ENCODE measurements around the gene HOXB3. TPM values are rescaled to one million over a fixed set of nuclear protein-coding genes. Genes with fewer than 3 reads are reported as not detected.

The HOXB3 gene
- total RNA-seq, 8 experiments from 2014 or later = 20.6 to 111 (median 52.1) TPM

DNA sequence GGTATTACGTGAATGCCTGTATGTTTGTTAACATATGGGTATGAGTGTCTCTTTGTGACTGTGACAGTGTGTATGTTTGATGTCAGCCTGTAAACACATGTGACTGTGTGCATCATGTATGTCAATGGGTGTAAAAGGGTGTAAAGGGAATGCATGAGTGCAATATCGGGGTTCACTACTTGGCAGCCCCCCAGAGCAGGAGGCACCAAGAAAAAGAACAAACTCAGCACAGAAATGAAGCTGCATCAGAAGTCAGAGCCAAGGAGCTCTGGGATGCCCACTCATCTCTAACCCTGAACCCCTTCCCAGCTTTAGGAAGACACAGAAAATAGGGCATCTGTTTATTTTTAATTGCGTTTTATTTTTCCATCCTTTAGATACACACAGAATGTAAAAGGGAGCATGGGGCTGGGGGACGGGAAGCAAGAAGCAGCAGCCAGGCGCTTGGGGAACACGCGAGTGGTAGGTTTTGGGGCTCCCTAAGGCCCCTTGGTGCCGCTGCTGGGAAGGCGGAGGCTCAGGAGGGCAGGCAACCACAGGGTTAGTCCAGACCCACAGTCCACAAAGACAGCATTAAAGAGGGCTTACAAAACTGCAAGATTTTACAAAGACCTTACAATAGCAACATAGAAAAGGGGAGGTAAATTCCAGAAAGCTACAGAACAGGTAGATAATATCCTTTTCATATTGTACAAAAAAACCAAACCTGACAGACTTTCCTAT, 17.0 kb upstream of the HOXB3 start:
- in situ Hi-C loops (cut with MboI; ENCODE audit: low pct_unique_long_range_greater_than_20kb in 2 of 9, low sequenced_read_pairs in 9 of 9, unreplicated experiment in 9 of 9) = no loop called here
- WGBS, 10 experiments = 79 to 100% (median 86%) methylated on average over 1 to 7 of the region's 9 CpGs
- Histone ChIP-seq H3K4me1 (replicated peaks in 1 of 2) (peaks cover 36 to 62% of the 10 kb centered on the region in 2 donors), H3K27ac (no peak overlapping the region), H3K4me3 (no peak overlapping the region)
- no peak for ATAC-seq (replicated peaks in 6 of 8)

- ATAC-seq (replicated peaks in 6 of 8) = no peak
- peak overlapping the region in 1 of 2 donors; percentile 30 for H3K27ac ChIP-seq
- H3K4me1 ChIP-seq (replicated peaks in 1 of 2) = peaks cover 44 to 70% of the 10 kb centered on the region in 2 donors
- in situ Hi-C loops (cut with MboI; ENCODE audit: low pct_unique_long_range_greater_than_20kb in 2 of 9, low sequenced_read_pairs in 9 of 9, unreplicated experiment in 9 of 9) = no loop called here
- H3K4me3 ChIP-seq = no peak overlapping the region
- 36 to 81% (median 59%) methylated on average over 5 to 23 of the region's 41 CpGs for WGBS, 10 experiments
Measured at GRCh38 chr17:48605991-48606891, 16.2 kb upstream of the HOXB3 start.

GRCh38 chr17:48605409-48605919, 15.4 kb upstream of the HOXB3 start:
- Histone ChIP-seq H3K4me3 (no peak overlapping the region), H3K27ac (peak overlapping the region in 1 of 2 donors; percentile 21), H3K4me1 (replicated peaks in 1 of 2) (peaks cover 52 to 78% of the 10 kb centered on the region in 2 donors)
- in situ Hi-C loops (cut with MboI; ENCODE audit: low pct_unique_long_range_greater_than_20kb in 2 of 9, low sequenced_read_pairs in 9 of 9, unreplicated experiment in 9 of 9) = no loop called here
- ATAC-seq (replicated peaks in 6 of 8) = no peak
- WGBS, 10 experiments = 5 to 87% (median 62%) methylated on average over 1 to 8 of the region's 10 CpGs; no CpG with 5 or more reads in 1 of the 10 experiments

DNA sequence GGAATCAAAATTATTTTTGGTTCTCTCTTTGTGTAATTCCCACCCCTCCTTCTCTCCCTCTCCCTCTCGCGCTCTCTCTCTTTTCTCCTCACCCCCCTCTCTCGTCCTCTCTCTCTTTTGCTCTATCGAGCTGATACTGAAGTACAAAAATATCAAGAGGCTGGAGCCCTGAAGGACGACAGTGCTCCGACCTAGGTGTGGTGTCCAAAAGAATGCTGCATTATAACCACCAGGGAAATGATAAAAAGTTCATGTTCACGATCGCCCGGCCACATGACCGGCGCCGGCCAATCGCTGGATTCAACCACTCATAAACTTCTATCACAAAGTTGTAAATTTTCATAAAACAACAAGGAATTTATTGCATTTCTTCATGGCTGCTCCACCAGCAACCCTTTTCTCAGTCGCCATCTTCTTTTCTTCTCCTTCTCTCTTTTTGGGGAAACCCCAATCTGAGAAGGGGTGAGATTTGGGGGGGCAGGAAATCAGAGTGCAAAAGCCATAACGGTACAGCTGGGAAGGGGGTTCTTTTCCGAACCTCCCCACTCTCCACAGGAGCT, 14.8 kb upstream of the HOXB3 start, which contains the start of gene HOXB6:
Gene HOXB6 (minus strand): TSS at position 217 of the 560 bp plus-strand sequence. CDS start 6,836 bp downstream, outside the sequence.
- H3K4me3 ChIP-seq = peak within 1 kb of the TSS; percentile 7 to 87 (median 40)
- 1 to 96% (median 60%) methylated on average over 1 to 13 of the region's 16 CpGs; no CpG with 5 or more reads in 1 of the 10 experiments for WGBS, 10 experiments
- H3K27ac ChIP-seq = peak within 1 kb of the TSS in 1 of 2 donors; percentile 68
- peak in 3 of 8 experiments; percentile 27 to 51 (median 45) for ATAC-seq (replicated peaks in 6 of 8)
- in situ Hi-C loops (cut with MboI; ENCODE audit: low pct_unique_long_range_greater_than_20kb in 2 of 9, low sequenced_read_pairs in 9 of 9, unreplicated experiment in 9 of 9) = no loop called here
- peaks cover 57 to 84% of the 10 kb centered on the region in 2 donors for H3K4me1 ChIP-seq (replicated peaks in 1 of 2)

DNA sequence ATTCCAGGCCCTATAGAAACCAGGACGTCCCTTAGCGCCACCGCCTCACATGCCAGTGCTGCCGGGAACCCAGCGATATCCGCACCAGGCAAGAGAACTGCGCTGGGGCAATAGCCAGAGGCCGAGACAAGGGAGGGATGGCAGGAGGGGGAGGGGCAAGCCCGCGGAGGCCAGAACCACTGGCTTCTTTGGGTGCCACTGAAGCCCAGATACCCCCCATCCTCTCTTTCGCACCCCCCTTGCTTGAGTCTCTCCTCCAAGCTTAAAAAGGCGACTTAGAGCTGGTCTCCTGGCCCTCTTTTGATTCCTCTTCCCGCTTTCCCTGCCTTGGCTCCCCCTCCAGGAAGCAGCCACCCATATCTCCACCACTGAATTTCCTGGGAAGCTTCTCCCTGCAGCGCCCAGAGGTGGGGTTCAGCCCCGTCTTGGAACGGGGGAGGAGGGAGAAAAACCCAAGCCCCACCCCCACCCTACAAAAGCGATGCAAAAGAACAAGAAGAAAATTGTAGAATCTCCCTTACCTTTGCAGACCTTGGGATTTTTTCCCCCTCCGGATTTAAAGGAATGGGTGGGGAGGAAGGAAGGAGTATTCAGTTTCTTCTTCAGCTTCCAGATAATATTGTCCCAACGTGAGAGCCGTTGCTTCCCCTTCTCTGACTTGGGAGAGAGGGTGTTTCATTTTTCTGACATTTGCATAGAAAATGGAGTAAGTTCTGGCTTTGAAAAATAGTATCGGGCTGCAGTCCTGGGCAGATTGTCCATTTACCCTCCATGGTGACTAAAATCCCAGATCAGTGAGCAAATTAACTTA, 14.1 kb upstream of the HOXB3 start:
- Histone ChIP-seq H3K27ac (peak overlapping the region in 1 of 2 donors; percentile 68), H3K4me3 (peak overlapping the region; percentile 7 to 87 (median 40)), H3K4me1 (replicated peaks in 1 of 2) (peaks cover 57 to 87% of the 10 kb centered on the region in 2 donors)
- peak in 6 of 8 experiments; percentile 13 to 53 (median 25) for ATAC-seq (replicated peaks in 6 of 8)
- WGBS, 10 experiments = 0 to 57% (median 25%) methylated on average over 1 to 8 of the region's 21 CpGs; no CpG with 5 or more reads in 2 of the 10 experiments
- in situ Hi-C loops (cut with MboI; ENCODE audit: low pct_unique_long_range_greater_than_20kb in 2 of 9, low sequenced_read_pairs in 9 of 9, unreplicated experiment in 9 of 9) = no loop called here

GRCh38 chr17:48601539-48602425, 11.7 kb upstream of the HOXB3 start:
- ATAC-seq (replicated peaks in 6 of 8) = peak in 4 of 8 experiments; percentile 1 to 6 (median 4)

DNA sequence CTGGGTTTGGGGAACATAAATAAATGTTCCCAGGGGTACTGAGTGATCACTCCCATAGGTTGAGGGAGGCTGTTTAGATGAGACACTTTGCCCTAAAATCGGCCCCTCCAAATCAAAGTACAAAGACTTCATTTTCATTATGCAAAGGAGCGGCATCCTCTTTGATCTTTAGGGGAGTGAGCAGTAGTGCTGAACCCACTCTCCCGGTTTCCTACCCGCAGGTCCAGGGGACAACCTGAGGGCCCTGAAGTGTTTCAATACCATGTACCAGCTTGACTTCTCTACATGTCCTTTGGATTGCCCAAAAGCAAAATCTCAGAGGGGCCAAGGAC, 11.1 kb upstream of the HOXB3 start:
- WGBS, 10 experiments = 40 to 88% (median 83%) methylated on average over 2 to 4 of the region's 4 CpGs; no CpG with 5 or more reads in 7 of the 10 experiments
- ATAC-seq (replicated peaks in 6 of 8) = no peak
- H3K4me3 ChIP-seq = peak overlapping the region; percentile 7 to 87 (median 40)
- H3K27ac ChIP-seq = peak overlapping the region in 1 of 2 donors; percentile 68
- peaks cover 58 to 72% of the 10 kb centered on the region in 2 donors for H3K4me1 ChIP-seq (replicated peaks in 1 of 2)
- in situ Hi-C loops (cut with MboI; ENCODE audit: low pct_unique_long_range_greater_than_20kb in 2 of 9, low sequenced_read_pairs in 9 of 9, unreplicated experiment in 9 of 9) = no loop called here

More at GRCh38 chr17:48601539-48602425, 11.7 kb upstream of the HOXB3 start:
- H3K4me3 ChIP-seq = peak overlapping the region; percentile 11 to 87 (median 40)
- H3K27ac ChIP-seq = peak overlapping the region in 1 of 2 donors; percentile 68
- WGBS, 10 experiments = 7 to 80% (median 23%) methylated on average over 3 to 12 of the region's 35 CpGs; no CpG with 5 or more reads in 3 of the 10 experiments
- peaks cover 58 to 76% of the 10 kb centered on the region in 2 donors for H3K4me1 ChIP-seq (replicated peaks in 1 of 2)
- in situ Hi-C loops (cut with MboI; ENCODE audit: low pct_unique_long_range_greater_than_20kb in 2 of 9, low sequenced_read_pairs in 9 of 9, unreplicated experiment in 9 of 9) = no loop called here

DNA sequence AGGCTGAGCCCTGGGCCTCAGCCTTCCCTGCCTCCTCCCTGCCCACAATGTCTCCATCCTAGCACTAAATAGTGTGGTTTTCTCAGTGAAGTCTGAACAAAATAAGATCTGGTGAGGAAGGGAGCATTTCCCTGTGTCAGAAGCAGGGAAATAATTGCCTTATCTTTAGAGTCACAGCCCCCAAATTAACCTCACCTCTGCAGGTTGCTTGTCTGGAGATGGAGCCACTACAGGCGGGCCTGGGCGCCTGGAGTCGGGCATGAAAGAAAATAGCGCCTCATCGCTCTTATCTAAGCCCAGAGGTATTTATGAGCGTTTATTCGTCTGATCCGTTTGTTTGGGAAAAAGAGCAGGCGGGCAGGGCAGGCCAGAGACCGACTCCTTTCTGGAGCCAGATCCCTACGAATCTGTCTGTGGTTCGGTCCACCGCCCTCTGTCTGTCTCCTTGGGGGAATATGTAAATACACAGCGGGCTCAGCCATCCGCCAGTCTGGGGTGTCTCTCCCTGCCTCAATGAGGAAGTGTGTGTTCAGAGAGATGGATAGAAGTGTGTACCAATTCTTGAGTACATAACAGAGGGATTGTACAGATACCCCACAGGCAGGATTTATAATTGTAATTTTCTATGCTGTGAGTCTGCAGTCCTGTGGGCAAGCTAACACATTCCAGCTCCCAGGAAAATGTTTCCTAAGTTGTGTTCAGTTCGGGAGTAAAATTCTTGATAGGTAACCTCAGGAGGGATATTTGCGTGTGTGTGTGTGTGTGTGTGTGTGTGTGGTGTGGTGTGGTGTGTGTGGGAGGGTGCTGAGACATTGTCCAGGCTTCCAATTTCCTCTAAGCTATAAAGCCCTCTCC, 10.4 kb upstream of the HOXB3 start:
- Histone ChIP-seq H3K4me3 (peak overlapping the region in 4 of 5 donors; percentile 13 to 87 (median 61)), H3K27ac (peak overlapping the region in 1 of 2 donors; percentile 68), H3K4me1 (replicated peaks in 1 of 2) (peaks cover 63 to 65% of the 10 kb centered on the region in 2 donors)
- WGBS, 10 experiments = 19 to 83% (median 44%) methylated on average over 1 to 10 of the region's 17 CpGs; no CpG with 5 or more reads in 3 of the 10 experiments
- ATAC-seq (replicated peaks in 6 of 8) = no peak
- in situ Hi-C loops (cut with MboI; ENCODE audit: low pct_unique_long_range_greater_than_20kb in 2 of 9, low sequenced_read_pairs in 9 of 9, unreplicated experiment in 9 of 9) = no loop called here

DNA sequence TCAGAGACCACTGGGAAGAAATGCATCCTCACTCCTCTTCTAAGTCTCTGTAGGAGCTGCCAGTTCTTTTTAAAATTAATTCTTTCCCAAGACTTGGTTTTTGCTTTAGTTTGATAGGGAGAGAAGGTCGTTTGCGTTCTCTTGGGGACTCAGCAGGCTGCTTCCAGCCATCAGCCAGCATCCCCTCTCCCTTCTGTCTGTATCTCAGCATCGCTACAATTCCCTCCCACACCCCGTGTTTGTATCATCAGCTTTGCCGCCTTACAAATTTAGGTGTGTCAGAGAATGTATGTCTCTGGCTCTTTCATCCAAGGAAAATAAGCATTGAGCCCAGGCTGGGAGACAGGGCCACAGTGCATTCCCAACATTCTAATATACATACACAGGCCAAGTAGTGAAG, 9.3 kb upstream of the HOXB3 start:
- Histone ChIP-seq H3K4me3 (peak overlapping the region in 4 of 5 donors; percentile 82 to 91 (median 85)), H3K4me1 (replicated peaks in 1 of 2) (peaks cover 56 to 72% of the 10 kb centered on the region in 2 donors), H3K27ac (peak overlapping the region in 1 of 2 donors; percentile 94)
- in situ Hi-C loops (cut with MboI; ENCODE audit: low pct_unique_long_range_greater_than_20kb in 2 of 9, low sequenced_read_pairs in 9 of 9, unreplicated experiment in 9 of 9) = loop anchor here in 2 of 9 experiments (10.0 kb wide), 1 partner anchor 265 kb away; no protein-coding TSS in a partner anchor
- WGBS, 10 experiments = 53 to 85% (median 66%) methylated on average over 2 to 5 of the region's 5 CpGs; no CpG with 5 or more reads in 2 of the 10 experiments
- ATAC-seq (replicated peaks in 6 of 8) = no peak

DNA sequence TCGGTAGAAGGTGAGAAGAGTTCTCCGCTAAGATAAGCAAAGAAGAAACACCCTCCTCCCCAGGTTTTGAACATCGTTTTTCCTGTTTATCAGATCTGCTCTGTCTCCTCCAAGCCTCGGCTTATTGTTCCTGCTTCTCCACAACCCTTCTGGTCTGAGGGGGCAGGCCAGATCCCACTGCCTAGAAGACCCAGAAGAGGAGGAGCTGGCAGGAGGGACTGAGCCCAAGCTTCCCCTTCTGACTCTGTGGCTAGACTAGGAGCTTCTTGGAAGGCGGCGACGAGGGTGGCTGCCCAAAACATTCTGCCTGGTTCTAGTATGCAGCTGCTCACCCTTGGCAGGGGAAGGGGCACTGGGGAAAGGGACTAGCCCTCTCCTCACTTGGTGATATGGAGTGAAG, 8.7 kb upstream of the HOXB3 start:
- in situ Hi-C loops (cut with MboI; ENCODE audit: low pct_unique_long_range_greater_than_20kb in 2 of 9, low sequenced_read_pairs in 9 of 9, unreplicated experiment in 9 of 9) = loop anchor here in 2 of 9 experiments (10.0 kb wide), 1 partner anchor 264 kb away; no protein-coding TSS in a partner anchor
- ATAC-seq (replicated peaks in 6 of 8) = no peak
- H3K27ac ChIP-seq = peak overlapping the region; percentile 83 to 94
- peak overlapping the region; percentile 62 to 91 (median 83) for H3K4me3 ChIP-seq
- peaks cover 49 to 70% of the 10 kb centered on the region in 2 donors for H3K4me1 ChIP-seq (replicated peaks in 1 of 2)
- 8 to 75% (median 27%) methylated on average over 1 to 5 of the region's 7 CpGs; no CpG with 5 or more reads in 2 of the 10 experiments for WGBS, 10 experiments

Data from motor neuron (in vitro differentiated cells).